Naive thymus-derived CD4-positive, alpha-beta T cell (primary cell): ENCODE data around the gene CD38. TPM values are rescaled to one million over a fixed set of nuclear protein-coding genes. Genes with fewer than 3 reads are reported as not detected.
A peak's percentile ranks its signal among the peaks of the same experiment; 100 is the strongest.

Source experiments
- ATAC-seq: fragments of 150-1000 bp; cut with Tn5 transposase; 2 replicates; pipeline ENCODE4 v1.10.0; 2021; ENCODE audit warnings: mild to moderate bottlenecking, moderate library complexity
- CTCF ChIA-PET: fragments of 350-600 bp; sonication (Branson Sonifier 250); formaldehyde crosslinking; loops from one replicate; lab custom pipeline; 2021; ENCODE audit warnings: antibody characterized with exemption; lab: Charles Lee
- POLR2A ChIA-PET: fragments of 350-600 bp; sonication (Branson Sonifier 250); formaldehyde crosslinking; loops from one replicate; lab custom pipeline; 2021; ENCODE audit warnings: antibody characterized with exemption, inconsistent platforms; lab: Charles Lee
- DNase-seq, 9 donors: peaks; one replicate each; pipeline versions ENCODE4 v3.0.0 to v3.0.0-alpha.2; 2020 to 2022; ENCODE audit warnings: mixed read lengths in 1 of 9
- H3K27ac ChIP-seq: one replicate; pipeline ENCODE4 v1.7.0; 2013; ENCODE audit warnings: mild to moderate bottlenecking, low read depth, low read length, moderate library complexity
- H3K27me3 ChIP-seq, 2 donors: one replicate each; pipeline ENCODE4 v1.7.0; 2013; ENCODE audit warnings: low read length in 2 of 2, mild to moderate bottlenecking in 2 of 2, moderate library complexity in 2 of 2; ENCODE audit not compliant: control insufficient read depth in 2 of 2, insufficient read depth in 2 of 2
- H3K36me3 ChIP-seq, 3 experiments: 1 replicate in 2 of 3; 2 replicates in 1 of 3; pipeline ENCODE4 v1.7.0; 2013; ENCODE audit warnings: low read length in 3 of 3, mild to moderate bottlenecking in 3 of 3, moderate library complexity in 1 of 3; ENCODE audit not compliant: insufficient read depth in 3 of 3, control insufficient read depth in 2 of 3
- H3K4me1 ChIP-seq, 2 donors: one replicate each; pipeline ENCODE4 v1.7.0; 2013; ENCODE audit warnings: low read length in 2 of 2, mild to moderate bottlenecking in 2 of 2, moderate library complexity in 1 of 2; ENCODE audit not compliant: control insufficient read depth in 2 of 2, insufficient read depth in 2 of 2
- H3K4me3 ChIP-seq: 2 replicates; pipeline ENCODE4 v1.7.0; 2013; ENCODE audit warnings: mild to moderate bottlenecking, low read length
- H3K9me3 ChIP-seq, 3 experiments: 1 replicate in 2 of 3; 2 replicates in 1 of 3; pipeline ENCODE4 v1.7.0; 2013; ENCODE audit warnings: low read length in 3 of 3; ENCODE audit not compliant: control insufficient read depth in 2 of 3
- H3K27ac Mint-ChIP-seq, 9 donors: one replicate each; pipeline ENCODE4 v1.8.0; 2020 to 2022; ENCODE audit warnings: mixed read lengths in 9 of 9, mild to moderate bottlenecking in 8 of 9, moderate library complexity in 5 of 9, inconsistent platforms in 2 of 9
- H3K27me3 Mint-ChIP-seq, 5 donors: one replicate each; pipeline ENCODE4 v1.8.0; 2021 to 2022; ENCODE audit warnings: mixed read lengths in 5 of 5, mild to moderate bottlenecking in 1 of 5
- H3K36me3 Mint-ChIP-seq, 5 donors: one replicate each; pipeline ENCODE4 v1.8.0; 2020 to 2022; ENCODE audit warnings: mixed read lengths in 5 of 5, mild to moderate bottlenecking in 3 of 5, inconsistent platforms in 1 of 5
- H3K4me1 Mint-ChIP-seq, 7 donors: one replicate each; pipeline ENCODE4 v1.8.0; 2020 to 2022; ENCODE audit warnings: mixed read lengths in 7 of 7, mild to moderate bottlenecking in 3 of 7, inconsistent platforms in 1 of 7
- H3K4me3 Mint-ChIP-seq, 10 donors: one replicate each; pipeline ENCODE4 v1.8.0; 2020 to 2022; ENCODE audit warnings: mild to moderate bottlenecking in 10 of 10, mixed read lengths in 10 of 10, moderate library complexity in 6 of 10, inconsistent platforms in 2 of 10
- H3K9me3 Mint-ChIP-seq, 11 donors: one replicate each; pipeline ENCODE4 v1.8.0; 2020 to 2022; ENCODE audit warnings: mixed read lengths in 11 of 11, mild to moderate bottlenecking in 4 of 11, inconsistent platforms in 1 of 11, moderate library complexity in 1 of 11
- intact Hi-C, 2 donors: fragments of 100-400 bp; cut with micrococcal nuclease; formaldehyde crosslinking; loops; one replicate each; pipeline ENCODE4 v1.15.1; 2023
- polyA plus RNA-seq, 2 donors: library from polyadenylated mRNA; unstranded; fragments of 300-500 nt; fragmentation: Illumina TruSeq; gene quantifications; one replicate each; pipeline ENCODE4 v1.2.3, GENCODE V29; 2021
- total RNA-seq, 6 experiments: library from RNA in 5 of 6; stranded (reverse) in 5 of 6; gene quantifications; 1 replicate in 5 of 6; 2 replicates in 1 of 6; pipeline ENCODE4 v1.2.3 and lab custom pipeline; 2021 to 2026

The CD38 gene
- total and polyA plus RNA-seq, 7 experiments from 2014 or later, result 5.6 to 189 (median 14.0) TPM

DNA sequence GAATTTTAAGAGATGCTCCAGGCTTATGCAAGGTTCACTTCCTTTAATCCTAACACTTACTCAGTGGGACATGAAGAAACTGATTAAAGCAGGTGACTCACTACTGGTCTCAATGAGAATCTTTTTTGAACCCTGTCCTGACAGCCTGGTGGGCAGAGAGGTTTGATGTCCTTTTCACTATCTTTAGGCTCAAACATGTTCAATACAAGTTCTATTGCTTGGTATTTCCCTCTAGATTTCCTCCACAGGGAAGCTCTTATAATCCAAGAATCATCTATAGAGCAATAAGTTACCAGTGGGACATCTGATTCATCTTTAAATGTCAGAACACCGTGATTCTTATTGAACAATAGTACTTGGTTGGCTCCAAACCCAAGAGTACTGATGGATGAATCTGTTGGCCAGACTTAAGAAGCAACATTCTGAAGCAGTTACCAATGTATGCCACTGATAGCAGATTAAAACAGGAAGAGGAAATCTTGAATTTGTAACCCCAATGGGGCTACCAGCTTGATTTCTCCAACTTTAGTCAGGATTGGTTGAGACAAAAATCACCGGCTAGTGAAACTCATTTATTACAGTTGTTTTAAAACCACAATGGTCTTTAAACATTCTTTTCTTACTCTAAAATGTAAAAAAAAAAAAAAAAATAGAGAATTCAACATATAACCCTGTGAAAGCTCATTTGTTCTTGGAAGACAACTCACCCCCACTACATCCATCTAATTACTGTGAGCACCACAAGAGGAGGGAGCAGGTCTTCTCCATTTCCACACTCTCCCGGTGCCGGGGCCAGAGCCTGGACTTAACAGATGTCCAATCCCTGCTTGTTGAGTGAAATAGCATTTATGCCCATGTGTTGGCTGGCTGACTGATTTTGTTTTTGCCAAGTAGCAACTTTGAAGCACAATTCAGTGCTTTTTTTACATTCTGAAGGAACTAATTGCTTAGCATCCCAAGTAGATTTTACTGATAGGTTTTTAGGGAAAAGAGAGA lies 117.1 kb downstream of the CD38 start:
- CTCF ChIA-PET, result interaction anchor here (1.4 kb wide), 1 partner anchor 13 kb away, joined by 9 read pairs; no protein-coding TSS in a partner anchor
- peaks cover 0 to 4% (median 0%) of the 10 kb centered on the region in 7 donors for H3K4me1 Mint-ChIP-seq

DNA sequence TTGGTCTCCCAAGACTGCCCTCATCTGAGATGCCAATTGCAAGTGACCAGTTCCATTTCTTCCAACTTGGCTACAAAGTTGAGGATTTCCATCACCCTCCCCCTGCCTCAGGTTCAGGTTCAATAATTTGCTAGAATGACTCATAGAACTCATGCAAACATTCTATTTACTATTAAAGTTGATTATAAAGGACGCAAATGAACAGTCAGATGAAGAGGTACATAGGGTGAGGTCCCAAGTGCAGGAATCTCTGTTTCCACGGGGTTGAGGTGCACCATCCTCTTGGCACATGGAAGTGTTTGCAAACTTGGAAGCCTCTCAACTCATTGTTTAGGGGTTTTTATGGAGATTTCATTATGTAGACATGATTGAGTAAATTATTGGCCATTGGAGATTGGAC lies 119.4 kb downstream of the CD38 start:
- DNase-seq (no peak), ATAC-seq (no peak)
- POLR2A ChIA-PET, result no interaction called here
- peaks cover 0 to 8% (median 0%) of the 10 kb centered on the region in 7 donors for H3K4me1 Mint-ChIP-seq
- H3K27ac ChIP-seq, result no peak overlapping the region
- CTCF ChIA-PET, result no interaction called here
- no peaks in the 10 kb centered on the region for H3K4me1 ChIP-seq
- H3K36me3 ChIP-seq, result no peaks in the 10 kb centered on the region
- H3K36me3 Mint-ChIP-seq, result no peaks in the 10 kb centered on the region
- H3K27me3 ChIP-seq, result no peaks in the 10 kb centered on the region
- H3K4me3 Mint-ChIP-seq, result no peak overlapping the region
- no peaks in the 10 kb centered on the region for H3K9me3 ChIP-seq
- no peak overlapping the region for H3K4me3 ChIP-seq
- intact Hi-C loops, result no loop called here
- H3K27ac Mint-ChIP-seq, result no peak overlapping the region
- H3K9me3 Mint-ChIP-seq, result no peaks in the 10 kb centered on the region
- H3K27me3 Mint-ChIP-seq, result peaks cover 26 to 39% (median 34%) of the 10 kb centered on the region in 5 donors

More for the DNA sequence above, 117.1 kb downstream of the CD38 start:
- H3K27me3 ChIP-seq, result no peaks in the 10 kb centered on the region
- no peaks in the 10 kb centered on the region for H3K4me1 ChIP-seq
- intact Hi-C loops, result no loop called here
- POLR2A ChIA-PET, result interaction anchor here (0.7 kb wide), 1 partner anchor 107 kb away, joined by 4 read pairs; no protein-coding TSS in a partner anchor
- DNase-seq, result no peak
- peak overlapping the region in 1 of 9 donors; percentile 13 for H3K27ac Mint-ChIP-seq
- H3K27me3 Mint-ChIP-seq, result peaks cover 19 to 33% (median 26%) of the 10 kb centered on the region in 5 donors
- ATAC-seq, result no peak
- H3K9me3 ChIP-seq, result no peaks in the 10 kb centered on the region
- no peak overlapping the region for H3K4me3 Mint-ChIP-seq
- H3K36me3 Mint-ChIP-seq, result no peaks in the 10 kb centered on the region
- no peak overlapping the region for H3K27ac ChIP-seq
- no peaks in the 10 kb centered on the region for H3K36me3 ChIP-seq
- H3K9me3 Mint-ChIP-seq, result no peaks in the 10 kb centered on the region
- H3K4me3 ChIP-seq, result no peak overlapping the region

DNA sequence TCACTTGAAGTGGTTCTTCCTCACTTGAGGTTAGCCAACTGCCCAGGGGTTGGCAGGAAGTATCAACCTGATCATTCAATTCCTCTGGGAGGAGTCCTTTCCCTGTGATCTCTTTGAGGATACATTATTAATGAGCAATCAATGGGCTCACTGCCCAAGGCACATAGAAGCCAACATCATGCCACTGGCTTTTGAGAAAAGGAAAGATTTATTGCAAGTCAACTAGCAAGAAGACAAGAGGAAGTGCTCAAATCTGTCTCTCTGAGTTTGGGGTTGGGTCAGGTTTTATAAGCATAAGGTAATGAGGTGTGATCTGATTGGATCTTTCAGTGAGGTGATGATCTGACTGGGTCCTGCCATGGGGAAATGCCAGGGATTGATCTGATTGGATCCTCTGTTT lies 120.8 kb downstream of the CD38 start:
- Mint-ChIP-seq H3K36me3 (no peaks in the 10 kb centered on the region), H3K4me3 (no peak overlapping the region), H3K4me1 (peaks cover 0 to 11% (median 0%) of the 10 kb centered on the region in 7 donors), H3K9me3 (no peaks in the 10 kb centered on the region), H3K27ac (no peak overlapping the region), H3K27me3 (peaks cover 26 to 42% (median 37%) of the 10 kb centered on the region in 5 donors)
- CTCF ChIA-PET, result no interaction called here
- intact Hi-C loops, result no loop called here
- H3K27ac ChIP-seq, result no peak overlapping the region
- H3K27me3 ChIP-seq, result no peaks in the 10 kb centered on the region
- DNase-seq (no peak), ATAC-seq (no peak)
- POLR2A ChIA-PET, result no interaction called here
- no peaks in the 10 kb centered on the region for H3K4me1 ChIP-seq
- H3K9me3 ChIP-seq, result no peaks in the 10 kb centered on the region
- H3K4me3 ChIP-seq, result no peak overlapping the region
- H3K36me3 ChIP-seq, result no peaks in the 10 kb centered on the region

DNA sequence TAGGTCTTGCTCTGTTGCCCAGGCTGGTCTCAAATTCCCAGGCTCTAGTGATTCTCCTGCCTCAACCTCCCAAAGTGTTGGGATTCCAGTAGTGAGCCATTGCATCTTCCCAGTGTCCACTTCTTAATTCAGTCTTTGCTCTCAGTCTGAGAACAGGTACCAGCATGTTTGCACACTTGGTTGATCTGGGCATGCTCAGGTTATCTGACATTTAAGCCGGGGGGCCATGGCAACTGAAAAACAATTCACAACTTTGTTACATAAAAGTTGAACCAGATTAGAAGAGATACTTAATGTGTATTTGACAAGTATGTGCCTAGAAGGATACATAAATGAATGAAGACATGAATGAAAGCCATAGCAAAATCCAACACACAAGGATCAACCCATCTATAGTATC lies 121.4 kb downstream of the CD38 start:
- ChIA-PET CTCF (no interaction called here), POLR2A (no interaction called here)
- H3K9me3 Mint-ChIP-seq, result peaks cover 0 to 1% (median 0%) of the 10 kb centered on the region in 11 donors
- Histone ChIP-seq H3K4me3 (no peak overlapping the region), H3K36me3 (no peaks in the 10 kb centered on the region), H3K4me1 (no peaks in the 10 kb centered on the region), H3K27me3 (no peaks in the 10 kb centered on the region), H3K9me3 (no peaks in the 10 kb centered on the region), H3K27ac (no peak overlapping the region)
- H3K27ac Mint-ChIP-seq, result no peak overlapping the region
- peaks cover 31 to 44% (median 38%) of the 10 kb centered on the region in 5 donors for H3K27me3 Mint-ChIP-seq
- ATAC-seq (no peak), DNase-seq (no peak)
- intact Hi-C loops, result no loop called here
- no peaks in the 10 kb centered on the region for H3K36me3 Mint-ChIP-seq
- H3K4me3 Mint-ChIP-seq, result no peak overlapping the region
- peaks cover 0 to 11% (median 0%) of the 10 kb centered on the region in 7 donors for H3K4me1 Mint-ChIP-seq

DNA sequence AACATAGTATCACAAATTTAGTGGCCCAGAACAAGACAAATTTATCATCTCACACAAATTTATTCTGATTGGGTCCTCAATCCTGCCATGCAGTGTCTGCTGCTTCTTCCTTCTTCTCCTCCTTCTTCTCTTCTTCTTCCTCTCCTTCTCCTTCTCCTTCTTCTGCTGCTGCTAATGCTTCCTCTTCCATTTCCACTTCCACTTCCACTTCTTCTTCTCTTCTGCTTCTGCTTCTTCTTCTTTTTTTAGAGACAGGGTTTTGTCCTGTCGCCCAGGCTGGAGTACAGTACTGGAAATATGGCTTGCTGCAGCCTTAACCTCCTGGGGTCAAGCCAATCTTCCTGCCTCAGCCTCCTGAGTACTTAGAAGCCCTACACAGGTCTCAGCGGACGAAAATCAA lies 122.9 kb downstream of the CD38 start:
- intact Hi-C loops, result no loop called here

DNA sequence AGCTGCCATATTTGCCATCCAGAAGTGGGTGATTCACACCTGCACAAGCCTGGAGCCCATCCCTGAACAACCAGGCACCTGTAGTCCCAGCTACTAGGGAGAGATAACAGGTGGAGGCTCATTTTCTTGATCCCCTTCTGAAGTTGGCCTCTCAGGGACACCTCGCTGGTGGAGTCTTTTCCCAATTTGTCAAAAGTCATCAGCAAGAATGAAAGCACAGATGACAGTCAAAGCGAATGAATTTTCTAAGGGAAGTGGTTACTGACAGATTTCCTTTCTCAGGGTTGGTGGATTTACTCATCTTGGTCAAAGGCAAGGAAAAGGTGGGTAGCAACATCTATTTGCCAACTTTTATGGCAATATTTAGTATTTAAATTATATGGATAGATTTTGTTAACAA lies 123.9 kb downstream of the CD38 start:
- H3K4me3 ChIP-seq, result no peak overlapping the region
- peaks cover 31 to 47% (median 43%) of the 10 kb centered on the region in 5 donors for H3K27me3 Mint-ChIP-seq
- CTCF ChIA-PET, result interaction anchor here (0.7 kb wide), 1 partner anchor 1078 kb away, joined by 3 read pairs; no protein-coding TSS in a partner anchor
- H3K36me3 ChIP-seq, result no peaks in the 10 kb centered on the region
- no peaks in the 10 kb centered on the region for H3K36me3 Mint-ChIP-seq
- ATAC-seq, result peak; percentile 34
- DNase-seq, result no peak
- no peak overlapping the region for H3K27ac ChIP-seq
- no peaks in the 10 kb centered on the region for H3K27me3 ChIP-seq
- no peak overlapping the region for H3K27ac Mint-ChIP-seq
- H3K9me3 ChIP-seq, result no peaks in the 10 kb centered on the region
- POLR2A ChIA-PET, result interaction anchor here (0.5 kb wide), 1 partner anchor 474 kb away, joined by 3 read pairs; no protein-coding TSS in a partner anchor
- no peak overlapping the region for H3K4me3 Mint-ChIP-seq
- H3K4me1 Mint-ChIP-seq, result peaks cover 0 to 13% (median 0%) of the 10 kb centered on the region in 7 donors
- intact Hi-C loops, result no loop called here
- peaks cover 0 to 4% (median 0%) of the 10 kb centered on the region in 11 donors for H3K9me3 Mint-ChIP-seq
- no peaks in the 10 kb centered on the region for H3K4me1 ChIP-seq

More for the DNA sequence above, 122.9 kb downstream of the CD38 start:
- DNase-seq (no peak), ATAC-seq (no peak)
- ChIA-PET CTCF (no interaction called here), POLR2A (no interaction called here)
- Histone ChIP-seq H3K27me3 (no peaks in the 10 kb centered on the region), H3K4me1 (no peaks in the 10 kb centered on the region), H3K9me3 (no peaks in the 10 kb centered on the region), H3K27ac (no peak overlapping the region), H3K36me3 (no peaks in the 10 kb centered on the region), H3K4me3 (no peak overlapping the region)
- H3K27me3 Mint-ChIP-seq, result peaks cover 33 to 48% (median 43%) of the 10 kb centered on the region in 5 donors
- peaks cover 0 to 4% (median 0%) of the 10 kb centered on the region in 11 donors for H3K9me3 Mint-ChIP-seq
- H3K36me3 Mint-ChIP-seq, result no peaks in the 10 kb centered on the region
- H3K27ac Mint-ChIP-seq, result peak overlapping the region in 1 of 9 donors; percentile 57
- peaks cover 0 to 13% (median 0%) of the 10 kb centered on the region in 7 donors for H3K4me1 Mint-ChIP-seq
- no peak overlapping the region for H3K4me3 Mint-ChIP-seq
